Pancreas (tissue), 10 donors: ENCODE measurements around the gene EP400. TPM values are rescaled to one million over a fixed set of nuclear protein-coding genes. Genes with fewer than 3 reads are reported as not detected.
"Not testable (repeated sequence)": the region's sequence is repeated elsewhere in the genome, so short reads cannot be mapped to it uniquely, and the experiment has no call there.

Experiments
- ATAC-seq, 4 donors: fragments of 200-7000 bp; cut with Tn5 transposase; one replicate each; pipeline versions ENCODE4 v1.8.0 to v1.9.1; 2020; ENCODE audit warnings: mild to moderate bottlenecking in 4 of 4, moderate library complexity in 4 of 4
- DNase-seq, 6 donors: peaks; one replicate each; pipeline ENCODE4 v3.0.0-alpha.2; 2020
- FAIRE-seq: peaks from 2 replicates; lab custom pipeline; 2012; peaks lifted over from hg19 to GRCh38; lab: Jason Lieb, UNC
- H3K27ac ChIP-seq, 4 donors: fragments of 200-600 bp; sonication (generic); 1 replicate in 3 of 4; 2 replicates in 1 of 4; pipeline versions ENCODE4 v1.5.0 to v1.8.0; 2020
- H3K27me3 ChIP-seq, 4 donors: fragments of 200-600 bp; one replicate each; pipeline ENCODE4 v1.8.0; 2021
- H3K36me3 ChIP-seq, 3 donors: fragments of 200-600 bp; sonication (generic) in 1 of 3; one replicate each; pipeline versions ENCODE4 v1.5.0 to v1.8.0; 2020 to 2021
- H3K4me1 ChIP-seq, 3 donors: fragments of 200-600 bp; one replicate each; pipeline ENCODE4 v1.8.0; 2021
- H3K4me3 ChIP-seq, 4 donors: fragments of 200-600 bp; sonication (generic) in 2 of 4; one replicate each; pipeline versions ENCODE4 v1.5.0 to v1.8.0; 2020 to 2021
- H3K9me3 ChIP-seq, 4 donors: fragments of 200-600 bp; one replicate each; pipeline ENCODE4 v1.8.0; 2021
- CTCF ChIP-seq, 4 donors: fragments of 200-600 bp; sonication (generic) in 3 of 4; IDR thresholded peaks; one replicate each; pipeline versions ENCODE4 v1.5.0 to v1.8.0; 2021; ENCODE audit warnings: antibody characterized with exemption in 4 of 4
- WGBS, 2 donors: extraction: QIAGEN DNeasy Blood & Tissue Kit; methylation state at CpG; one replicate each; pipeline ENCODE4 v1.1.7; 2013; 5-methylcytosine and 5-hydroxymethylcytosine counted together
- intact Hi-C, 3 donors: fragments of 100-400 bp; cut with DNase I; formaldehyde crosslinking; loops; one replicate each; pipeline versions ENCODE4 v1.11.1 to v1.14.2; 2022
- polyA plus RNA-seq, 2 donors: library from polyadenylated mRNA; stranded (reverse); fragments of 200-250 nt; gene quantifications; one replicate each; pipeline ENCODE4 v1.2.3, GENCODE V29; 2013
- total RNA-seq, 6 donors: library from RNA; stranded (reverse); fragmentation: NEBNext Ultra II Directional in 4 of 6; extraction: Animal tissue kit (Norgen Biotek cat#: 25700) in 4 of 6; gene quantifications; one replicate each; pipeline versions ENCODE4 v1.2.1 to v1.2.4, GENCODE V29; 2021 to 2023
- donor health status: healthy with polysubstance abuse.
- donor health status: DM: no; HTN: no; CAD: no; lungs with moderate emphysema.
- donor health status: DM: no; HTN: no; CAD: no.
- donor health status: control.
- donor health status: control.
- donor health status: Bipolar disorder and iron deficiency.
- donor health status: DM: yes; HTN: yes; CAD: no.
- donor health status: DM: no; HTN: no; CAD: no.
- donor health status: DM: no; HTN: no; CAD: no.
- donor health status: DM: yes; HTN: yes; CAD: no.

The EP400 gene
- total and polyA plus RNA-seq, 8 donors, result 15.9 to 24.3 (median 16.7) TPM

DNA sequence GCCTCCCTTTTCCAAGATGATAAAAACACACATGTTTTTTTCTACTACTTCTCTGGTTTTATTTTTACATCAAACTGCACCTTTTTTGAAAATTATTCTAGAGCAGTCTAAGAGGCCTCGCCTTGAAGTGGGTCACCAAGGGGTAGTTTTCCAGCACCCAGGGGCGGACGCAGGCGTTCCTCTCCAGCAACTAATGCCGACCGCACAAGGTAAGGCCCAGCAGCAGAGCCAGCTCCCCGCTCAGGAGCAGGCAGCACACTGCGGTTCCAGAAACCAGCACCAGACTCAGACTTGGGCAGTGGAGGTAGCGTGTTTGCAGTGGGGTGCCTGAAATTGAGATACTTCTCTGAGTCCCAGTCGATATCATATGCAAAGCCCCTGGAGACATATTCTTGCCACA lies 31.6 kb downstream of the EP400 start:
- Histone ChIP-seq H3K4me1 (no peaks in the 10 kb centered on the region), H3K4me3 (no peak overlapping the region), H3K27me3 (no peaks in the 10 kb centered on the region), H3K36me3 (peaks cover 0 to 46% (median 3%) of the 10 kb centered on the region in 3 donors), H3K9me3 (no peaks in the 10 kb centered on the region), H3K27ac (no peak overlapping the region)
- no peak for TF ChIP-seq CTCF (IDR thresholded peaks at IDR 0.05)
- WGBS, 2 donors, result 96 to 97% methylated on average over 10 of the region's 10 CpGs
- no peak for FAIRE-seq
- DNase-seq, result no peak
- intact Hi-C loops, result no loop called here
- no peak for ATAC-seq

DNA sequence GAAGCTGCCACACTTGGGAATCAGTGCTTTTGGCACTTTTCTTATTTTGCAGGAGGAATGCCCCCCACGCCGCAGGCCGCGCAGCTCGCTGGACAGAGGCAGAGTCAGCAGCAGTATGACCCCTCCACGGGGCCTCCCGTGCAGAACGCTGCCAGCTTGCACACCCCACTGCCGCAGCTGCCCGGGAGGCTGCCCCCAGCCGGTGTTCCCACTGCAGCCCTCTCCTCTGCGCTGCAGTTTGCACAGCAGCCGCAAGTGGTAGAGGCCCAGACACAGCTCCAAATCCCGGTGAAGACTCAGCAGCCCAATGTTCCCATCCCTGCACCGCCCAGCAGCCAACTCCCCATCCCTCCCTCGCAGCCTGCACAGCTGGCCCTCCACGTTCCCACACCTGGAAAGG lies 32.3 kb downstream of the EP400 start:
- H3K27me3 ChIP-seq, result no peaks in the 10 kb centered on the region
- 92 to 93% methylated on average over 17 of the region's 17 CpGs for WGBS, 2 donors
- peaks cover 0 to 53% (median 9%) of the 10 kb centered on the region in 3 donors for H3K36me3 ChIP-seq
- intact Hi-C loops, result no loop called here
- DNase-seq (no peak), ATAC-seq (no peak), FAIRE-seq (no peak)
- no peak for TF ChIP-seq CTCF (IDR thresholded peaks at IDR 0.05)
- H3K4me1 ChIP-seq, result no peaks in the 10 kb centered on the region
- H3K4me3 ChIP-seq, result no peak overlapping the region
- H3K27ac ChIP-seq, result no peak overlapping the region
- H3K9me3 ChIP-seq, result no peaks in the 10 kb centered on the region

- TF ChIP-seq CTCF (IDR thresholded peaks at IDR 0.05), result no peak
- Histone ChIP-seq H3K27ac (no peak overlapping the region), H3K27me3 (no peaks in the 10 kb centered on the region), H3K9me3 (no peaks in the 10 kb centered on the region), H3K36me3 (peaks cover 0 to 63% (median 11%) of the 10 kb centered on the region in 3 donors), H3K4me1 (no peaks in the 10 kb centered on the region), H3K4me3 (no peak overlapping the region)
- DNase-seq (no peak), FAIRE-seq (no peak), ATAC-seq (no peak)
- WGBS, 2 donors, result 95% methylated on average over 6 of the region's 6 CpGs
- intact Hi-C loops, result no loop called here
Measured at GRCh38 chr12:131983026-131983425, 33.3 kb downstream of the EP400 start.

- Histone ChIP-seq H3K36me3 (peaks cover 0 to 68% (median 11%) of the 10 kb centered on the region in 3 donors), H3K4me1 (no peaks in the 10 kb centered on the region), H3K9me3 (no peaks in the 10 kb centered on the region), H3K4me3 (no peak overlapping the region), H3K27me3 (no peaks in the 10 kb centered on the region), H3K27ac (no peak overlapping the region)
- intact Hi-C loops, result no loop called here
- DNase-seq (no peak), FAIRE-seq (no peak), ATAC-seq (no peak)
- WGBS, 2 donors, result 90 to 91% methylated on average over 6 of the region's 6 CpGs
- TF ChIP-seq CTCF (IDR thresholded peaks at IDR 0.05), result no peak
Measured at GRCh38 chr12:131983554-131983953, 33.8 kb downstream of the EP400 start.

DNA sequence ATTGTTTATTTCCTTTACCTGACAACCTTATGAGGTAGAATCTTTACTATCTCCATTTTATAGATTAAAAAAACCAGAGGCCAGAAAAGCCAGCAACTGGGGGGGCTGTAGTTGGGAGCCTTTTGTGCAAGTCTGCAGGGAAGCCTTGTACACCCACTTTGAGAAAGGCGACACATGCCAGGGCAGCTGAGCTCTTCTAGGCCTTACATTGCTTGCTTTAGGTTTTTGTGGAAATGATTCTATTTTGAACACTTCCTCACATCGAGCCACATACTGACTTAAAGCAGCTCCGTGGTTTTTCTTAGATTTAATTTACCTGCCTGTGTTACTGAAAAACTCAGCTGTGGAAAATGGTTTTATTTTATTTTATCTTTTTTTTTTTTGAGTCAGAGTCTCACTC lies 34.6 kb downstream of the EP400 start:
- intact Hi-C loops, result no loop called here
- no peaks in the 10 kb centered on the region for H3K4me1 ChIP-seq
- TF ChIP-seq CTCF (IDR thresholded peaks at IDR 0.05), result no peak
- H3K36me3 ChIP-seq, result peaks cover 0 to 68% (median 14%) of the 10 kb centered on the region in 3 donors
- WGBS, 2 donors, result 90 to 99% methylated on average over 3 of the region's 3 CpGs
- no peaks in the 10 kb centered on the region for H3K9me3 ChIP-seq
- FAIRE-seq (no peak), DNase-seq (no peak), ATAC-seq (peak in 1 of 4 donors; percentile 36)
- H3K27me3 ChIP-seq, result no peaks in the 10 kb centered on the region
- no peak overlapping the region for H3K27ac ChIP-seq
- no peak overlapping the region for H3K4me3 ChIP-seq

DNA sequence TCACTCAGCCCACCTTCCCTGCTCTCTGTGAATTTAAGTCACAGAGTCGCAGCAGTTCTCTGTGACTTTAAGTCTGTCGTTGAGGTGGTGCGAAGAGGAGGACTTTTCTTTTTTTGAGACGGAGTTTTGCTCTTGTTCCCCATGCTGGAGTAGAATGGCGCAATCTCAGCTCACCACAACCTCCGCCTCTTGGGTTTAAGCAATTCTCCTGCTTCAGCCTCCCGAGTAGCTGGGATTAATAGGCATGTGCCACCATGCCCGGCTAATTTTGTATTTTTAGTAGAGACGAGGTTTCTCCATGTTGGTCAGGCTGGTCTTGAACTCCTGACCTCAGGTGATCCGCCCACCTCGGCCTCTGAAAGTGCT lies 35.8 kb downstream of the EP400 start:
- 90 to 92% methylated on average over 11 of the region's 11 CpGs for WGBS, 2 donors
- intact Hi-C loops, H3K27ac ChIP-seq, H3K4me3 ChIP-seq, H3K27me3 ChIP-seq, H3K4me1 ChIP-seq, H3K9me3 ChIP-seq, DNase-seq, FAIRE-seq: not testable (repeated sequence)
- peak in 2 of 4 donors; percentile 28 to 41 for ATAC-seq
- H3K36me3 ChIP-seq, result peaks cover 0 to 74% (median 16%) of the 10 kb centered on the region in 3 donors
